Peyer's patch (tissue), 4 donors: ENCODE results near the gene LARGE2.

Source experiments
- POLR2A ChIP-seq, 2 donors: fragments of 450-650 bp; IDR thresholded peaks; one replicate each; pipeline ENCODE4 v1.5.1; 2017; ENCODE audit warnings: antibody characterized with exemption in 2 of 2, mild to moderate bottlenecking in 2 of 2, moderate library complexity in 2 of 2
- TF ChIP-seq, protein P1 (sequence below), 6 experiments: fragments of 450-650 bp in 4 of 6; fragments of 200-600 bp in 2 of 6; sonication (generic) in 1 of 6; IDR thresholded peaks; one replicate each; pipeline ENCODE4 v1.5.1; 2017 to 2019; ENCODE audit warnings: antibody characterized with exemption in 6 of 6, mild to moderate bottlenecking in 3 of 6, moderate library complexity in 1 of 6

DNA sequence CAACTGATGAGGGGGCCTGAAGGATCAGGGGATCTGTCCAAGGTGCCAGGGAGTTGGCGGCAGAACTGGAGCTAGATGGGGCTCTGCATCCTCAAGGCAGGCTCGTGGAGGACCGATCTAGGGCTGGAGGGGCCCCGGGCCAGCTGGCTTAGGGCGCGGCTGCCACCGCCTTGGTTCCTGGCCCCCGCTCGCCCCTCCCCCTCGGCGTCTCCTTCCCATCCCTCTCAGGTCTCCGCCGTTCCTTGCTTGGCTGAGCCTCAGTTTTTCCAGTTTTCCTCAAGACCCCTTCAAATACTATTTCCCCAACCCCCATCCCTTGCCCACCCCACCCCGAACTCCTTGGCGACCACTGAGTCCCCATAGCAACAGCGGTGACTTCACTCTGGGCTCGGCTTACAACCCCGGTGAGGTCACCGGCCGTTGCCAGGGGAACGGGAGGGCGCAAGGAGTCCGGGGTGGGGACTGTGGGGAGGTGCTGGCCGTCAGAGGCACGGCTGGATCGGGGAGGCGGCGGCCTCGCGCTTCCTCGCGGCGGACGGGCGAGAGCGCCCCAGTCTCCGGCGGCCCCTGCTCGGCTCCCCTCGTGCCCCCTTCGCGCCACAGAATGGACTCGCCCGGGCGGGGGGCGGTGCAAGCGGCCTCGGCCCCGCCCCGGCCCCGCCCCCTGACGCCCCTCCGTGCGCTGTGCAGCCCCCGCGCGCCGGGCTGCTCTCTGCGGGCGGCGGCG is 22.8 kb upstream of the LARGE2 start:
- TF ChIP-seq, protein P1, sequence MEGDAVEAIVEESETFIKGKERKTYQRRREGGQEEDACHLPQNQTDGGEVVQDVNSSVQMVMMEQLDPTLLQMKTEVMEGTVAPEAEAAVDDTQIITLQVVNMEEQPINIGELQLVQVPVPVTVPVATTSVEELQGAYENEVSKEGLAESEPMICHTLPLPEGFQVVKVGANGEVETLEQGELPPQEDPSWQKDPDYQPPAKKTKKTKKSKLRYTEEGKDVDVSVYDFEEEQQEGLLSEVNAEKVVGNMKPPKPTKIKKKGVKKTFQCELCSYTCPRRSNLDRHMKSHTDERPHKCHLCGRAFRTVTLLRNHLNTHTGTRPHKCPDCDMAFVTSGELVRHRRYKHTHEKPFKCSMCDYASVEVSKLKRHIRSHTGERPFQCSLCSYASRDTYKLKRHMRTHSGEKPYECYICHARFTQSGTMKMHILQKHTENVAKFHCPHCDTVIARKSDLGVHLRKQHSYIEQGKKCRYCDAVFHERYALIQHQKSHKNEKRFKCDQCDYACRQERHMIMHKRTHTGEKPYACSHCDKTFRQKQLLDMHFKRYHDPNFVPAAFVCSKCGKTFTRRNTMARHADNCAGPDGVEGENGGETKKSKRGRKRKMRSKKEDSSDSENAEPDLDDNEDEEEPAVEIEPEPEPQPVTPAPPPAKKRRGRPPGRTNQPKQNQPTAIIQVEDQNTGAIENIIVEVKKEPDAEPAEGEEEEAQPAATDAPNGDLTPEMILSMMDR (IDR thresholded peaks at IDR 0.05), result no peak
- TF ChIP-seq POLR2A (IDR thresholded peaks at IDR 0.05), result no peak
